Adrenal gland (tissue), 12 donors: Measurements from ENCODE around the gene L2HGDH. TPM values are rescaled to one million over a fixed set of nuclear protein-coding genes. Genes with fewer than 3 reads are reported as not detected.

Source experiments
- DNase-seq, 7 donors: peaks; one replicate each; pipeline ENCODE4 v3.0.0-alpha.2; 2019 to 2020
- H3K27ac ChIP-seq, 5 donors: fragments of 200-600 bp; sonication (generic) in 4 of 5; 1 replicate in 3 of 5; 2 replicates in 2 of 5; pipeline versions ENCODE4 v1.5.1 to v1.8.0; 2016 to 2020; ENCODE audit warnings: mild to moderate bottlenecking in 1 of 5
- H3K27me3 ChIP-seq: fragments of 200-600 bp; 2 replicates; pipeline ENCODE4 v1.8.0; 2021
- H3K36me3 ChIP-seq, 2 donors: fragments of 200-600 bp; replicated peaks in 1 of 2; 1 replicate in 1 of 2; 2 replicates in 1 of 2; pipeline versions ENCODE4 v1.5.1 to v1.8.0; 2018 to 2022
- H3K4me1 ChIP-seq, 2 donors: fragments of 200-600 bp; replicated peaks in 1 of 2; 1 replicate in 1 of 2; 2 replicates in 1 of 2; pipeline versions ENCODE4 v1.5.1 to v1.8.0; 2018 to 2021
- H3K4me3 ChIP-seq, 4 donors: fragments of 200-600 bp; sonication (generic) in 3 of 4; one replicate each; pipeline ENCODE4 v1.5.1; 2016 to 2018
- H3K9me3 ChIP-seq, 3 donors: fragments of 200-600 bp; sonication (generic) in 1 of 3; replicated peaks in 1 of 3; 1 replicate in 2 of 3; 2 replicates in 1 of 3; pipeline versions ENCODE4 v1.5.1 to v1.8.0; 2016 to 2021
- POLR2A ChIP-seq, 2 donors: fragments of 450-650 bp; IDR thresholded peaks; one replicate each; pipeline ENCODE4 v1.6.1; 2017; ENCODE audit warnings: antibody characterized with exemption in 2 of 2, mild to moderate bottlenecking in 2 of 2, moderate library complexity in 1 of 2
- WGBS, 4 donors: extraction: QIAGEN DNeasy Blood & Tissue Kit in 2 of 4; methylation state at CpG; one replicate each; pipeline versions ENCODE4 v1.1.5 to v1.1.7; 2013 to 2017; 5-methylcytosine and 5-hydroxymethylcytosine counted together
- intact Hi-C, 2 donors: fragments of 100-400 bp; cut with DNase I; formaldehyde crosslinking; loops; one replicate each; pipeline versions ENCODE4 v1.14.1 to v1.15.0; 2022 to 2023
- polyA plus RNA-seq, 3 donors: library from polyadenylated mRNA; stranded (reverse); fragments of 200-250 nt in 2 of 3; fragments of 350-450 nt in 1 of 3; fragmentation: Illumina TruSeq in 1 of 3; extraction: RNeasy Lipid Tissue Mini Kit (QIAGEN cat#74804) in 1 of 3; gene quantifications; one replicate each; pipeline ENCODE4 v1.2.3, GENCODE V29; 2013 to 2014
- total RNA-seq, 9 donors: library from RNA; depleted of rRNA in 4 of 9; stranded (reverse); fragments of >200 nt in 4 of 9; fragments of 120-200 nt in 1 of 9; fragmentation: NEBNext Ultra II Directional in 1 of 9; extraction: Animal tissue kit (Norgen Biotek cat#: 25700) in 1 of 9; gene quantifications; one replicate each; pipeline versions ENCODE4 v1.1.0 to v1.2.4, GENCODE V29; 2013 to 2023
- TF ChIP-seq, protein P1 (sequence below), 6 experiments: fragments of 450-650 bp in 4 of 6; fragments of 200-600 bp in 2 of 6; sonication (generic) in 1 of 6; IDR thresholded peaks; 1 replicate in 5 of 6; 2 replicates in 1 of 6; pipeline versions ENCODE4 v1.5.1 to v1.8.0; 2016 to 2021; ENCODE audit warnings: antibody characterized with exemption in 6 of 6, mild to moderate bottlenecking in 2 of 6, moderate library complexity in 1 of 6
- donor health status: healthy with polysubstance abuse.
- donor health status: Bipolar disorder and iron deficiency.
- donor health status: DM: yes; HTN: yes; CAD: no.
- donor health status: DM: no; HTN: no; CAD: no.
- donor health status: DM: no; HTN: no; CAD: no.
- donor health status: DM: yes; HTN: yes; CAD: no.

The L2HGDH gene
- total and polyA plus RNA-seq, 12 donors = 1.2 to 8.9 (median 4.8) TPM

GRCh38 chr14:50344116-50344775, 32.2 kb upstream of the L2HGDH start:
- 88 to 94% (median 92%) methylated on average over 4 to 7 of the region's 7 CpGs for WGBS, 4 donors
- H3K36me3 ChIP-seq = no peaks in the 10 kb centered on the region
- intact Hi-C loops = no loop called here
- no peaks in the 10 kb centered on the region for H3K27me3 ChIP-seq
- no peak for DNase-seq
- H3K4me1 ChIP-seq = peaks cover 7 to 28% of the 10 kb centered on the region in 2 donors
- H3K9me3 ChIP-seq = no peaks in the 10 kb centered on the region
- no peak overlapping the region for H3K4me3 ChIP-seq
- TF ChIP-seq, protein P1, sequence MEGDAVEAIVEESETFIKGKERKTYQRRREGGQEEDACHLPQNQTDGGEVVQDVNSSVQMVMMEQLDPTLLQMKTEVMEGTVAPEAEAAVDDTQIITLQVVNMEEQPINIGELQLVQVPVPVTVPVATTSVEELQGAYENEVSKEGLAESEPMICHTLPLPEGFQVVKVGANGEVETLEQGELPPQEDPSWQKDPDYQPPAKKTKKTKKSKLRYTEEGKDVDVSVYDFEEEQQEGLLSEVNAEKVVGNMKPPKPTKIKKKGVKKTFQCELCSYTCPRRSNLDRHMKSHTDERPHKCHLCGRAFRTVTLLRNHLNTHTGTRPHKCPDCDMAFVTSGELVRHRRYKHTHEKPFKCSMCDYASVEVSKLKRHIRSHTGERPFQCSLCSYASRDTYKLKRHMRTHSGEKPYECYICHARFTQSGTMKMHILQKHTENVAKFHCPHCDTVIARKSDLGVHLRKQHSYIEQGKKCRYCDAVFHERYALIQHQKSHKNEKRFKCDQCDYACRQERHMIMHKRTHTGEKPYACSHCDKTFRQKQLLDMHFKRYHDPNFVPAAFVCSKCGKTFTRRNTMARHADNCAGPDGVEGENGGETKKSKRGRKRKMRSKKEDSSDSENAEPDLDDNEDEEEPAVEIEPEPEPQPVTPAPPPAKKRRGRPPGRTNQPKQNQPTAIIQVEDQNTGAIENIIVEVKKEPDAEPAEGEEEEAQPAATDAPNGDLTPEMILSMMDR (IDR thresholded peaks at IDR 0.05) = no peak
- TF ChIP-seq POLR2A (IDR thresholded peaks at IDR 0.05) = no peak
- H3K27ac ChIP-seq = no peak overlapping the region

- DNase-seq = no peak
- TF ChIP-seq, protein P1 (IDR thresholded peaks at IDR 0.05) = no peak
- TF ChIP-seq POLR2A (IDR thresholded peaks at IDR 0.05) = no peak
- Histone ChIP-seq H3K9me3 (no peaks in the 10 kb centered on the region), H3K27ac (no peak overlapping the region), H3K36me3 (no peaks in the 10 kb centered on the region), H3K4me3 (no peak overlapping the region), H3K27me3 (no peaks in the 10 kb centered on the region), H3K4me1 (peaks cover 7 to 28% of the 10 kb centered on the region in 2 donors)
- 79 to 89% (median 85%) methylated on average over 1 of the region's 1 CpG for WGBS, 4 donors
- intact Hi-C loops = no loop called here
Observed at GRCh38 chr14:50343434-50343833, 31.4 kb upstream of the L2HGDH start.

DNA sequence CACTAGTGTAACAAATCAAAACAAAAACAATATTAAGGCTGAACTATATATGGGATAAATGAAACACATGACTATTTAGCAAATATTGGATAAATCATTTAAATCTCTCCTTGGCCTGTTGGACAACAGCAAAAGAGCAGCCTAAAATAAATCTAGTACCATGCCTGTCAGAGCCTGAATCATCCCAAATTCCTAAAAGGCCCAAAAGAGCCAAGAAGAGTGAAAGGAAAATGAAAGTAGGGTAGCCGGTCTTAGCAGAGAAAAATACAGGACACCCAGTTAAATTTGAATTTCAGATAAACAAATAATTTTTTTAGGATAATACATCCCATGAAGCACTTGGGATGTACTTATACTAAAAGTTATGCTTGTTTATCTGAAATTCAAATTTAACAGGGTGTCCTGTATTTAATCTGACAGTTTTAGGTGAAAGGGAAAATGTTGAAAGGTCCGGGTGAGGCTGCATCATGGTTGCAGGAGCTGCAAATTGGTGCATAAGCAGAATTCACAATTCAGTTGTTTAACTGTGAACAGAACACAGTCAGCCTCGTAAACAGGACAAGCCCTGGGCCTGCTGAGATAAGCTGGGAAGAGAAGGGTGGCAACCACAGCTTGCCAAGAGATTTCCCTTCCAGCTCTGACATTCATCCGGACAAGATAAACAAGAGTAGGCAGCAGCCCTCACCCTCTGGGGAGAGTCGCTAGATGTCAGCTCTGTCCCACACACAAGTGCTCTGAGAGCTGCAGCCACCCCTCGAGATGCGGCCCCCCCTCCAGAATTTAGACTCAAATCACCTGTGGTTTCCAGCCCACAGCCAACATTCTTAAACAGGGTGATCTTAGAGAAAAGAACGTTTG, 30.4 kb upstream of the L2HGDH start:
- intact Hi-C loops = no loop called here
- peaks cover 7 to 22% of the 10 kb centered on the region in 2 donors for H3K4me1 ChIP-seq
- 1 to 10% (median 3%) methylated on average over 6 to 8 of the region's 8 CpGs for WGBS, 4 donors
- no peaks in the 10 kb centered on the region for H3K9me3 ChIP-seq
- H3K27me3 ChIP-seq = no peaks in the 10 kb centered on the region
- peak; percentile 75 to 92 (median 83) for DNase-seq
- peak overlapping the region in 4 of 5 donors; percentile 54 to 88 (median 66) for H3K27ac ChIP-seq
- no peaks in the 10 kb centered on the region for H3K36me3 ChIP-seq
- peak overlapping the region in 1 of 4 donors; percentile 53 for H3K4me3 ChIP-seq
- peak in 1 of 2 donors; percentile 20 for TF ChIP-seq POLR2A (IDR thresholded peaks at IDR 0.05)
- TF ChIP-seq, protein P1 (IDR thresholded peaks at IDR 0.05) = peak in 5 of 6 experiments; percentile 17 to 60 (median 45)

DNA sequence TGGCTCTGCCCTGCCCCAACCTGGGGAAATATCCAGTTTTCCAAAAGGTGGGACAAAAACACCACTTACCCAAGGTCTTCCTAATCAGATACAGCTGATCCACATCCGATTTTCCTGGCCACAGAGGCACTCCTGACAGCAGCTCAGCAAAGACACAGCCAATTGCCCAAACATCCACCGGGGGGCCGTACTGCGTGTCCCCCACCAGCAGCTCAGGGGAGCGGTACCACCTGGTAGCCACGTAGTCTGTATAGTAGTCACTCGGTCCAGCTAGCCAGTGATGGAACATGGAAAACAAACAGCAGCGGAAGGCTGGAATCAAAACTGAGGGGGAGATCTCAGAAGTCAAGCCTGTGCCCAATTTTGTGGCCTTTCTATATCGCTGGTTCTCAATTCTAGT, 28.9 kb upstream of the L2HGDH start:
- no peaks in the 10 kb centered on the region for H3K9me3 ChIP-seq
- H3K27ac ChIP-seq = no peak overlapping the region
- intact Hi-C loops = no loop called here
- DNase-seq = no peak
- no peaks in the 10 kb centered on the region for H3K36me3 ChIP-seq
- H3K4me3 ChIP-seq = no peak overlapping the region
- peaks cover 7 to 31% of the 10 kb centered on the region in 2 donors for H3K4me1 ChIP-seq
- WGBS, 4 donors = 91 to 96% (median 92%) methylated on average over 4 to 9 of the region's 9 CpGs
- TF ChIP-seq, protein P1 (IDR thresholded peaks at IDR 0.05) = no peak
- no peak for TF ChIP-seq POLR2A (IDR thresholded peaks at IDR 0.05)
- H3K27me3 ChIP-seq = no peaks in the 10 kb centered on the region
